Endothelial cell (in vitro differentiated cells): ENCODE results near the gene DERA. TPM values are rescaled to one million over a fixed set of nuclear protein-coding genes. Genes with fewer than 3 reads are reported as not detected.

Experiments used
- DNase-seq: peaks from one replicate; pipeline ENCODE4 v3.0.0; 2021; ENCODE audit warnings: low spot score
- H3K27ac Mint-ChIP-seq: one replicate; pipeline ENCODE4 v1.8.0; 2021; ENCODE audit warnings: mixed read lengths, inconsistent platforms; ENCODE audit not compliant: unreplicated experiment
- H3K27me3 Mint-ChIP-seq: one replicate; pipeline ENCODE4 v1.8.0; 2021; ENCODE audit warnings: mild to moderate bottlenecking, moderate library complexity, mixed read lengths, inconsistent platforms; ENCODE audit not compliant: unreplicated experiment
- H3K36me3 Mint-ChIP-seq: one replicate; pipeline ENCODE4 v1.8.0; 2021; ENCODE audit warnings: mild to moderate bottlenecking, low read depth, mixed read lengths, inconsistent platforms; ENCODE audit not compliant: unreplicated experiment
- H3K4me1 Mint-ChIP-seq: one replicate; pipeline ENCODE4 v1.8.0; 2021; ENCODE audit warnings: mild to moderate bottlenecking, mixed read lengths, inconsistent platforms; ENCODE audit not compliant: unreplicated experiment
- H3K4me3 Mint-ChIP-seq: one replicate; pipeline ENCODE4 v1.8.0; 2021; ENCODE audit warnings: mild to moderate bottlenecking, mixed read lengths, inconsistent platforms; ENCODE audit not compliant: unreplicated experiment
- H3K9me3 Mint-ChIP-seq: one replicate; pipeline ENCODE4 v1.8.0; 2021; ENCODE audit warnings: mixed read lengths, inconsistent platforms; ENCODE audit not compliant: unreplicated experiment
- total RNA-seq: library from RNA; stranded (reverse); fragmentation: NEBNext Ultra II Directional; extraction: Animal tissue kit (Norgen Biotek cat#: 25700); gene quantifications from one replicate; pipeline ENCODE4 v1.2.1, GENCODE V29; 2021; ENCODE audit not compliant: unreplicated experiment
- TF ChIP-seq, protein P1 (sequence below): fragments of 200-600 bp; sonication (generic); IDR thresholded peaks from one replicate; pipeline ENCODE4 v1.5.0; 2021; ENCODE audit warnings: antibody characterized with exemption; ENCODE audit not compliant: unreplicated experiment

Gene DERA
- total RNA-seq, 1 donor from 2014 or later: 50.3 TPM

DNA sequence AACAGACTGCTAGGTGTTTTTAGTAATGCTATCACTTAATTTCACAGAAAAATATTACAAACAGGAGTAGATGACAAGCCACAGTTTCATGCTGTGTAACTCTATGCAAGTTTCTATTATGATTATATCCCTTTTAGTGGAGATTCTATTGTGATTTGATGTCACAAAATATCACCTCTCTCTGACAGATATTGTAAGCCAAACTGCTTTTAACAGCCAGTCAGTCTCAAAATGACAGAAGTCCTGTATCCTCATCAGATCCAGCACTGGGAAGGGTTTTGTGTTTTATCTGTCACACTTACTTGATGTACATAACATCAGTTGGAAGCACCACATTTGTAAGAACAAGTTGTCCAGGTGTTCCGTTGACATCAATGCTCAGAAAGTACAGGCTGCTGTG is 164.8 kb downstream of the DERA start:
- no peaks in the 10 kb centered on the region for H3K27me3 Mint-ChIP-seq
- no peaks in the 10 kb centered on the region for H3K36me3 Mint-ChIP-seq
- no peak overlapping the region for H3K27ac Mint-ChIP-seq
- H3K4me1 Mint-ChIP-seq: no peaks in the 10 kb centered on the region
- no peaks in the 10 kb centered on the region for H3K9me3 Mint-ChIP-seq
- no peak overlapping the region for H3K4me3 Mint-ChIP-seq
- TF ChIP-seq, protein P1, sequence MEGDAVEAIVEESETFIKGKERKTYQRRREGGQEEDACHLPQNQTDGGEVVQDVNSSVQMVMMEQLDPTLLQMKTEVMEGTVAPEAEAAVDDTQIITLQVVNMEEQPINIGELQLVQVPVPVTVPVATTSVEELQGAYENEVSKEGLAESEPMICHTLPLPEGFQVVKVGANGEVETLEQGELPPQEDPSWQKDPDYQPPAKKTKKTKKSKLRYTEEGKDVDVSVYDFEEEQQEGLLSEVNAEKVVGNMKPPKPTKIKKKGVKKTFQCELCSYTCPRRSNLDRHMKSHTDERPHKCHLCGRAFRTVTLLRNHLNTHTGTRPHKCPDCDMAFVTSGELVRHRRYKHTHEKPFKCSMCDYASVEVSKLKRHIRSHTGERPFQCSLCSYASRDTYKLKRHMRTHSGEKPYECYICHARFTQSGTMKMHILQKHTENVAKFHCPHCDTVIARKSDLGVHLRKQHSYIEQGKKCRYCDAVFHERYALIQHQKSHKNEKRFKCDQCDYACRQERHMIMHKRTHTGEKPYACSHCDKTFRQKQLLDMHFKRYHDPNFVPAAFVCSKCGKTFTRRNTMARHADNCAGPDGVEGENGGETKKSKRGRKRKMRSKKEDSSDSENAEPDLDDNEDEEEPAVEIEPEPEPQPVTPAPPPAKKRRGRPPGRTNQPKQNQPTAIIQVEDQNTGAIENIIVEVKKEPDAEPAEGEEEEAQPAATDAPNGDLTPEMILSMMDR: no peak
- DNase-seq: no peak

DNA sequence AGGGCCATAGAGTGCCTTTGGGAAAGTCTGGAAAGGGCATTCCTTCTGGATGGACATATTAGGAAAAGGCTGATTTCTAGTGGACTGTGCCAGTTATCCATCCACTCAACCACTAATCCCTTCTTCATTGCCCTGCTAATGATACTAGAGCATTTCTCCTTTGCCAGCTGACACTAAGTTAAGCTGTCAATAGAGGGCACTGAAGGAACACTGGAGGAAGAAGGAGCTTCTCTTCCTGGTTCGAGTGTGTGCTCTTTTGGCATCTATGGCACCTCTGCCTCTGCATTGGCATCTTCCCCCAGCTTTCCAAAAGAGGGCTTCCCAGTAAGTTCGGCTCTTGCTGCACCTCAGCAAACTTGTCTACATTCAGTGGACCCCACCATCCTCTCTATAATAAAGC is 165.4 kb downstream of the DERA start:
- H3K27me3 Mint-ChIP-seq: no peaks in the 10 kb centered on the region
- DNase-seq: peak; percentile 15
- no peak overlapping the region for H3K27ac Mint-ChIP-seq
- no peaks in the 10 kb centered on the region for H3K9me3 Mint-ChIP-seq
- TF ChIP-seq, protein P1: no peak
- H3K4me3 Mint-ChIP-seq: no peak overlapping the region
- no peaks in the 10 kb centered on the region for H3K36me3 Mint-ChIP-seq
- H3K4me1 Mint-ChIP-seq: no peaks in the 10 kb centered on the region

DNA sequence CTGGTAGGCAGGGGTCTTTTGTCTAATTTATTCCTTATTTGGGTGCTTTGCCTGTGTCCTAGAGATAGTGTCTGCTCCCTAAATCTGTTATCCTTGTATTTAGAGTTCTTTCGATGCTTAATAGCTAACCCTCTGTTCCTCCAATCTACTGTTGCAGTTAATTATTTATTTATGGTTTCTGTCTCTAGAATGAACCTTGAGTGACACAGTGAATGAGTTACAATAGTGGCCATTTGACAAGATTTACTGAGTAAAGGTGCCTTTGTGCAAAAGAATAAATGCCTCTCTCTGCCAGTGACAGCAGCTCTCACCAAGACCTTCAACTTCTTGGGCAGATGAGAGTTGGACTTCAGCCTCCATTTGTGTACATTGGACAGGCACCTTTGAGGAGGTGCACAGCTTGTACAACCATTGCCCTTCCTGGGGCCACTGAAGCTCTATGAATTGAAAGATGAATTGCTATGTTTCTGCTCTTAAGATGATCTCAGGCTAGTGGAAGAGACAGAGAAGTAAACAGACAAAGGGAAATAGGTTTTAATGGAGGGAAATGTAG is 165.9 kb downstream of the DERA start:
- TF ChIP-seq, protein P1: no peak
- Mint-ChIP-seq H3K4me1 (no peaks in the 10 kb centered on the region), H3K36me3 (no peaks in the 10 kb centered on the region), H3K27me3 (no peaks in the 10 kb centered on the region), H3K4me3 (no peak overlapping the region), H3K9me3 (no peaks in the 10 kb centered on the region), H3K27ac (no peak overlapping the region)
- no peak for DNase-seq

DNA sequence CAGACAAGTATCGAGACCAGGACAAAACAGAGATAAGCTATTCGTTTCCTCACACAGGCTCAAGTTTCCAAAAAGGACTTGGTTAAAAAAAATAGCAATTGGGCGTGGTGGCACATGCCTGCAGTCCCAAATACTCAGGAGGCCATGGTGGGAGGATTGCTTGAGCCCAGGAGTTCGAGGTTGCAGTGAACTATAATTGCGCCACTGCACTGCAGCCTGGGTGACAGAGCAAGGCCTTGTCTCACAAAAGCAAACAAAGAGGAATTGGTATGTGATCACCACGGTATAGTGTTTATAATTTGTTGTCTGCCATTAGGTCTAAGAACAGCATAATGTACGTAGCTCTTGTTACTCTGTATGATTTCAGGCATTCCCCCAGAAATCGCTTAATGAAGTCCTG is 175.3 kb downstream of the DERA start:
- Mint-ChIP-seq H3K36me3 (no peaks in the 10 kb centered on the region), H3K4me3 (no peak overlapping the region), H3K4me1 (peaks cover 3% of the 10 kb centered on the region), H3K9me3 (no peaks in the 10 kb centered on the region), H3K27me3 (no peaks in the 10 kb centered on the region), H3K27ac (peak overlapping the region; percentile 2)
- DNase-seq: no peak
- TF ChIP-seq, protein P1: no peak

DNA sequence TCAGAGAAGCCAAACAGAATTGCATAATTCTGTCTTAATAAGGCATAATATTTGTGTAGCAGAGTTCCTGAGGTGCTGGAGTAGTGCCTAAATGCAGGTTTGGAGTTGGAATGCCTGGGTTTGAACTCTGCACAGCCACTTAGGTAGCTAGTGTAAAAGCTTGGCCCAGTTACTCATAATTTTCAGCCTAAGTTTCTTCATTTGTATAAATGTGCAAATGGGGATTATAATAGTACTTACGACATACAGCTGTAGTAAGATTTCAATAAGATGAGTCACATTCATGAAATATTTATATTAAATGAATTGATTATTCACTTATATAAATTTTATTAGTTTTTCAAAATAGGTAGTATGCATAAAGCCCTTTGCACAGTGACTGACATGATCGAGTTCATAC is 175.8 kb downstream of the DERA start:
- H3K27ac Mint-ChIP-seq: no peak overlapping the region
- no peak for DNase-seq
- H3K4me1 Mint-ChIP-seq: peaks cover 3% of the 10 kb centered on the region
- H3K4me3 Mint-ChIP-seq: no peak overlapping the region
- H3K27me3 Mint-ChIP-seq: no peaks in the 10 kb centered on the region
- TF ChIP-seq, protein P1: no peak
- H3K36me3 Mint-ChIP-seq: no peaks in the 10 kb centered on the region
- no peaks in the 10 kb centered on the region for H3K9me3 Mint-ChIP-seq

Other genes with a start within 250 kb of the DERA start
- 2.7 TPM for gene EPS8, start 121.9 kb upstream of the DERA start, total RNA-seq
- 138 TPM for gene STRAP, start 28.9 kb upstream of the DERA start, total RNA-seq